Measurements from ENCODE around the gene DCK.
"Not testable (repeated sequence)": the region's sequence is repeated elsewhere in the genome, so short reads cannot be mapped to it uniquely, and the experiment has no call there.

DCK gene

DNA sequence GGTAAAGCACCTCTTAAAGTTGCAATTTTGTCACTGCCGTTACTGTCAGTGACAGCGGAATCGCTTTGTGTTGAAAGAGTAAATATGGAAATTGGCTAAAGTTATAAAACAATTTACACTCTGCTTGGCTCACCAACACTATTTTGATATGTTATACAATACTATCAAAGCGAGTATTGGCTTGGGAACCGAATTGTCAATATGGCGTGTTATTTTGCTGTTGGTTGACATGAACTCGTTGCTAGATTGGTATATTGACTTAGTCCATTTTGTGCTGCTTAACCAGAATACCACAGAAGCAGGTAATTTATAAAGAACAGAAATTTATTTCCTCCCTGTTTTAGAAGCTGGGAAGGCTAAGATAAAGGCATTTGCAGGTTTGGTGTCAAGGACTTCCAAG lies 58.6 kb downstream of the DCK start:
- FAIRE-seq (no peak), DNase-seq (ENCODE audit: insufficient read length, low spot score) (no peak)
- no peak for TF ChIP-seq POLR2A (IDR thresholded peaks at IDR 0.05; ENCODE audit: low read depth, low read length)
- no peak for TF ChIP-seq POU2F2 (IDR thresholded peaks at IDR 0.05; ENCODE audit: low read depth, low read length)
- TF ChIP-seq SPI1 (IDR thresholded peaks at IDR 0.05; ENCODE audit: low read depth, low read length): no peak
- TF ChIP-seq PAX5 (IDR thresholded peaks at IDR 0.05; ENCODE audit: insufficient read depth, low read length, severe bottlenecking): no peak
- no peak for TF ChIP-seq TAF1 (IDR thresholded peaks at IDR 0.05; ENCODE audit: low read depth, low read length)
- TF ChIP-seq POLR2AphosphoS5 (IDR thresholded peaks at IDR 0.05; ENCODE audit: low read depth, low read length): no peak

DNA sequence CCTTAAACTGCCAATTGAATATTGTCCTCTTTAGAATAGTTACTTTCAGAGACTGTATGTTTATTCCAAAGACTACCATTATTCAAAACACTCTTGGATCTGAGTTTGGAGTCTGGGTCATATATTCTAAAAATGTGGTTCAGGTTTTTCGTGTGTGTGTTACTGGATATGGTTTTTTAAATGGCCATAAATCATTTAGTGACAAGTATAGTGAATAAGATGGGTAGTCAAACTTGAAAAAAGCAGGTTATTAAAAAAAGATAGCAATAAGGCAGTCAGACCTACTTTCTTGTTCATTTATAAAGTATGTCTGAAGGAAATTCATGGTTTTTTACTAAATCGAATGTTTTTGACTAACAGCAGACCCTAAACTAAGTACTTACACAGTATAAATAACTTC lies 59.3 kb downstream of the DCK start:
- FAIRE-seq (no peak), DNase-seq (ENCODE audit: insufficient read length, low spot score) (no peak)
- TF ChIP-seq POU2F2 (IDR thresholded peaks at IDR 0.05; ENCODE audit: low read depth, low read length) (no peak), POLR2AphosphoS5 (IDR thresholded peaks at IDR 0.05; ENCODE audit: low read depth, low read length) (no peak), SPI1 (IDR thresholded peaks at IDR 0.05; ENCODE audit: low read depth, low read length) (no peak), TAF1 (IDR thresholded peaks at IDR 0.05; ENCODE audit: low read depth, low read length) (no peak), PAX5 (IDR thresholded peaks at IDR 0.05; ENCODE audit: insufficient read depth, low read length, severe bottlenecking) (no peak), POLR2A (IDR thresholded peaks at IDR 0.05; ENCODE audit: low read depth, low read length) (no peak)

DNA sequence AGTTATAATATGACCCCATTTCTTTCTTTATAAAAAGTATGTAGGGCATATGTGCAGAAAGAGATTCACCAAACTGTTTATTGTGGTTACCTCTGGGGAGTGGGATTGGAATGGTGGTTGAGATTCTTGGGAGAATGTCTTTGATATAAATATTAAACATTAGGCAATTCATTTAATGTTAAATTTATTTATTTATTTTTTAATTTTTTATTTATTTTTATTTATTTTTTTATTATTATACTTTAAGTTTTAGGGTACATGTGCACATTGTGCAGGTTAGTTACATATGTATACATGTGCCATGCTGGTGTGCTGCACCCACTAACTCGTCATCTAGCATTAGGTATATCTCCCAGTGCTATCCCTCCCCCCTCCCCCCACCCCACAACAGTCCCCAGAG lies 60.2 kb downstream of the DCK start:
- FAIRE-seq; DNase-seq (ENCODE audit: insufficient read length, low spot score): not testable (repeated sequence)

DNA sequence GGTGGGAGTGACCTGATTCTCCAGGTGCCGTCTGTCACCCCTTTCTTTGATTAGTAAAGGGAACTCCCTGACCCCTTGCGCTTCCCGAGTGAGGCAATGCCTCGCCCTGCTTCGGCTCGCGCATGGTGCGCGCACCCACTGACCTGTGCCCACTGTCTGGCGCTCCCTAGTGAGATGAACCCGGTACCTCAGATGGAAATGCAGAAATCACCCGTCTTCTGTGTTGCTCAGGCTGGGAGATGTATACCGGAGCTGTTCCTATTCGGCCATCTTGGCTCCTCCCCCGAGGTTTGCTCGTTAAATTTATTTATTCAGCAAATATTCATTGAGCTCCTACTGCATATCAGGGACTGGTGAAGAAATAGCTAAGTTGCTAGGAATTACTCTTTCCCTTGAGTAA lies 66.1 kb downstream of the DCK start:
- not testable (repeated sequence) for FAIRE-seq; DNase-seq (ENCODE audit: insufficient read length, low spot score)

DNA sequence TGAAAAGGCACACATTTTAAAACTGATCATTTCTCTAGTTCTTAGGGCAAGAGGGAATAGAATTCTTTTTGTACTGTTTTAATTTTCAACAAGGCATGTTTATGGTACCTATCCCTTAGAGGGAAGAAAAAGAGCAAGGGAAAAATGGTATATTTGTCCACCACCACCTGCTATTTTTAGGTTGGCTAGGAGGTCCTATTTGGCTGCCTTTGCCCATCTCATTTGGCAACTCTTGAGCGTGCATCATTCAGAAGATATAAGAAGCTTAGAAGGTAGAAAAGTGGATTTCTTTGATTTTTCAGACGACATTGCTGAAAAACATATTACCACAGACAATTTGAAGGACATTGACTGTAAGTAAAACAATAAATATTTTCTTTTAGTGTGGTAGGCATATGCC lies 69.0 kb downstream of the DCK start:
- TF ChIP-seq POLR2AphosphoS5 (IDR thresholded peaks at IDR 0.05; ENCODE audit: low read depth, low read length) (no peak), PAX5 (IDR thresholded peaks at IDR 0.05; ENCODE audit: insufficient read depth, low read length, severe bottlenecking) (no peak), POLR2A (IDR thresholded peaks at IDR 0.05; ENCODE audit: low read depth, low read length) (no peak), TAF1 (IDR thresholded peaks at IDR 0.05; ENCODE audit: low read depth, low read length) (no peak), POU2F2 (IDR thresholded peaks at IDR 0.05; ENCODE audit: low read depth, low read length) (no peak), SPI1 (IDR thresholded peaks at IDR 0.05; ENCODE audit: low read depth, low read length) (no peak)
- no peak for DNase-seq (ENCODE audit: insufficient read length, low spot score)
- FAIRE-seq: no peak

DNA sequence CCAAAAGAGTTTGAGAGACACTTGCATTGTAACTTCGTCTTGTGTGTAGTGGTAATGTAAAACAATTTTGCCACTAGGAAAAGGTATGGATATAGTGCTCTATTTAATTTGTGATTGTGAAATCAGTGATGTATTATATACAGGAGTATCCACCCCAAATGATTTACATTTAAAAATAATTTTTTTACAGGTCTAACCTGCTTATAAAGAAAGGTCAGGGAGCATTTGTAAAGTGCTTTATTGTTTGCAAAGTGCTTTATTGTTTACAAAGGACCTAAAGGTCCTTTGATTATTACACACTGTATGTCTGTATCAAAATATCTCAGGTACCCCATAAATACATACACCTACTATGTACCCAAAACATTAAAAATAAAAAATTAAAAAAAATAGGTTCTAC lies 70.3 kb downstream of the DCK start:
- FAIRE-seq: no peak
- no peak for TF ChIP-seq POU2F2 (IDR thresholded peaks at IDR 0.05; ENCODE audit: low read depth, low read length)
- no peak for TF ChIP-seq TAF1 (IDR thresholded peaks at IDR 0.05; ENCODE audit: low read depth, low read length)
- TF ChIP-seq SPI1 (IDR thresholded peaks at IDR 0.05; ENCODE audit: low read depth, low read length): no peak
- TF ChIP-seq PAX5 (IDR thresholded peaks at IDR 0.05; ENCODE audit: insufficient read depth, low read length, severe bottlenecking): no peak
- no peak for TF ChIP-seq POLR2A (IDR thresholded peaks at IDR 0.05; ENCODE audit: low read depth, low read length)
- TF ChIP-seq POLR2AphosphoS5 (IDR thresholded peaks at IDR 0.05; ENCODE audit: low read depth, low read length): no peak
- DNase-seq (ENCODE audit: insufficient read length, low spot score): no peak

DNA sequence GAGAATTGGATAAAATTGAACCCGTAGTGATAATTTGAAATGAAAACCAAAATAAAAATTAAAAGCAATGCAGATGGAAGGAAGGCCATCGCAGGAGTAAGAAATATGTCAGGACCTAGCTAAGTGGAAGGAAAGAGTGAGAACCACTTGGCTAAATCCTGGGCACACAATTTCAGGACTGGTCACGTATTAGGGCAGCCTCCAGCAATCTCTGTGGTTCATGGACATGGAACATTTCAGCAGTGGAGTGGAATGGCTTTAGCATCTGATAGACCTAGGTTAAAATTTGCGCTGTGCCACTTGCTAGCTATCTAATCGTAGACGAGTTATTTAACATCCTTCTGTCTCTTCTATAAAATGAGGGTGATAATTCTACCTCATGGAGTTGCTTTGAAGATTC lies 71.1 kb downstream of the DCK start:
- no peak for DNase-seq (ENCODE audit: insufficient read length, low spot score)
- TF ChIP-seq POU2F2 (IDR thresholded peaks at IDR 0.05; ENCODE audit: low read depth, low read length): no peak
- TF ChIP-seq TAF1 (IDR thresholded peaks at IDR 0.05; ENCODE audit: low read depth, low read length): no peak
- no peak for TF ChIP-seq POLR2A (IDR thresholded peaks at IDR 0.05; ENCODE audit: low read depth, low read length)
- FAIRE-seq: no peak

DNA sequence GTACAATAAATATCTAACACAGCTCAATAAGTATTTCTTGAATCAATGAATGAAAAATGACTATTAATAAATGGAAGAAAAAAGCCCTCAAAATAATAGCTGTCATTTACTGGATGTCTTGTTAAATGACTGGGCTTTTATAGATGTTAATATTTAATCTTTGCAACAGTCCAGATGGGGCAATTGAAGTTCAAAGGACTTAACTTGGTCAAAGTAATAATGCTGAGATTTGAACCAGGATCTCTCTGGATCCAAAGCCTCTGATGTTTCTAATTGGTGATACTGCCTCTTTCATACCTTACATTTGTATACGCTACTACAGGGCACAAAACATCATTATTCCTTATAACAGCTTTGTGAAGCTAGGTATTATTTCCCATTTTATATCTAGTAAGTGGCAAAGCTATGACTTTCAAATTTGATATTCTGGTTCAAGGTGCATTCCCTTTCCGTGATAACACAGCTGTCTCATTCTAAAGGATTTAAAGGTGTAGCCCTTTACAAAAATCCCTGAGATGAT lies 72.6 kb downstream of the DCK start:
- DNase-seq (ENCODE audit: insufficient read length, low spot score) (no peak), FAIRE-seq (no peak)

DNA sequence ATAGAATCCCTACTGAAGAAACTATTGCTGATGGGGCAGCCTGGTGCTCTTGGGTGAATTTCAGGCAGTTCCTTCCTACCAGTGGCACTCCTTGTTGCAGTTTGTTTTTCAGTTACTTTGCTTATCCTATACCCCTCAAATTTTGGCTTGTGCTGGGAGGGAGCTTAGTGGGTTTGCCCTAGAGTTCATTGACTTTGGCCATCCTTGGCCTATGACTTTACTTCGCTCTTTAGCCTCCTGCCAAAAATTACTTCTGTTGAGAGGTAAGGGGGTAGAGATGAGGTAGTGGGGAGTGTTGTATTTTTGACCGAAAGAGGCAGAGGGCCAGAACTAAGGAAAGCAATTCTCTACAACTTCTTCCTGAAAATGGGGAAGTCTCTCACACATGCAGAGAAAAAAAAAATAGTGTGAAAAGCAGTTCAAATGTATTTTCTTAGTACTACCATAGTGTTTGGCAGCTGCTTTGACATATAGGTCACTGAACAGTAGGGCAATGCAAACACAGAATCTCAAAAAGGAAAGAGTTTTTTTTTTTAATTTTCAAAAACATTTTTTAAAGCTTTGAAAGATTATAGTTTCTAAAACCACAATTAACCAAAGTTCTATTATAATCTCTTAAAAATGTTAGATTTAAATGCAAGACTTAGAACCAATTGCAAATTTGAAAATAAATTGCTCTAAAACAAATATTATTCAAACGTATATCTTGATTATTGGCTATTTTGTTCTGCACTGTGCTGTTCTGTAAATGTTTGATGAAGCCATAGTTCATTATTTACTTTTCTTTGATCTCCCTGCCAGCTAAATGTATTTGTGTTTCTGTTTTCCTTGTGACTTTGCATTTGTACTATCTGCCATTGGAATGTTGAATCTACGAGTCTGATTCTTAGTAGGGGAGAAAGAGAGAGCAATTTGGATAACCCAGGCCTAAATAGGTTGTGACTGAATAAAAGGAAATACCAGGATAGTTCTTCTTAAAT lies 73.6 kb downstream of the DCK start:
- DNase-seq (ENCODE audit: insufficient read length, low spot score): no peak
- FAIRE-seq: no peak
- TF ChIP-seq PAX5 (IDR thresholded peaks at IDR 0.05; ENCODE audit: insufficient read depth, low read length, severe bottlenecking) (no peak), TAF1 (IDR thresholded peaks at IDR 0.05; ENCODE audit: low read depth, low read length) (no peak), POU2F2 (IDR thresholded peaks at IDR 0.05; ENCODE audit: low read depth, low read length) (no peak), POLR2A (IDR thresholded peaks at IDR 0.05; ENCODE audit: low read depth, low read length) (no peak), POLR2AphosphoS5 (IDR thresholded peaks at IDR 0.05; ENCODE audit: low read depth, low read length) (no peak), SPI1 (IDR thresholded peaks at IDR 0.05; ENCODE audit: low read depth, low read length) (no peak)

More for the DNA sequence above, 72.6 kb downstream of the DCK start:
- TF ChIP-seq POLR2AphosphoS5 (IDR thresholded peaks at IDR 0.05; ENCODE audit: low read depth, low read length) (no peak), TAF1 (IDR thresholded peaks at IDR 0.05; ENCODE audit: low read depth, low read length) (no peak), POU2F2 (IDR thresholded peaks at IDR 0.05; ENCODE audit: low read depth, low read length) (no peak), PAX5 (IDR thresholded peaks at IDR 0.05; ENCODE audit: insufficient read depth, low read length, severe bottlenecking) (no peak), SPI1 (IDR thresholded peaks at IDR 0.05; ENCODE audit: low read depth, low read length) (no peak), POLR2A (IDR thresholded peaks at IDR 0.05; ENCODE audit: low read depth, low read length) (no peak)

DNA sequence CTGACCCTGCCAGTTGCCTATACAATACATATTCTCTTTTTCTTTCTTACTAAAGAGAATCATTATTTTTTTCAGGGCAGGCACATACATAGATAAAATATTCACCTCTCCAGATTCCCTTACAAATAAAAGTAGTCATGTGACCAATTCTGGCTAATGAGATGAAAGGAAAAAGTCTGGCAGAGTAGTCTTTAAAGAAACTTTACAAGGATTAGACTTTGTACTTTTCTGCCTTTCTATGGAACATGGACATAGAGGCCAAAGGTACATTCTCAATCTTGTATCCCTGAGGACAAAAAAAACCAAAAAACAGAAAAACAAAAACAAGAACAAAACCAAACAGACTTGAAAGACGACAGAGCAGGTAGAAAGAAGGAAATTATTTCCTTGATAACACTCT lies 75.6 kb downstream of the DCK start:
- no peak for DNase-seq (ENCODE audit: insufficient read length, low spot score)
- TF ChIP-seq SPI1 (IDR thresholded peaks at IDR 0.05; ENCODE audit: low read depth, low read length) (no peak), POLR2AphosphoS5 (IDR thresholded peaks at IDR 0.05; ENCODE audit: low read depth, low read length) (no peak), POU2F2 (IDR thresholded peaks at IDR 0.05; ENCODE audit: low read depth, low read length) (no peak)
- no peak for FAIRE-seq

All from GM12891 (cell line).